GM12878 (cell line): Measurements from ENCODE around the gene WDR72. TPM values are rescaled to one million over a fixed set of nuclear protein-coding genes. Genes with fewer than 3 reads are reported as not detected.

ENCODE experiments used
- ATAC-seq: fragments of 200-7000 bp; cut with Tn5 transposase; 3 replicates; pipeline ENCODE4 v1.9.1; 2020; ENCODE audit warnings: mild to moderate bottlenecking, moderate library complexity
- BruUV-seq: library from RNA; stranded (reverse); fragments of 400-500 nt; replicated peaks from 2 replicates; lab custom pipeline; 2021; lab: Mats Ljungman, UMichigan
- CTCF ChIA-PET: fragments of 300-600 bp; sonication (Branson Sonifier 250); formaldehyde crosslinking; extraction: SDS; loops from one replicate; lab custom pipeline; 2021; ENCODE audit warnings: inconsistent platforms; lab: Yijun Ruan, JAX
- POLR2A ChIA-PET: fragments of 350-600 bp; formaldehyde crosslinking; extraction: SDS; loops from one replicate; lab custom pipeline; 2021; ENCODE audit warnings: inconsistent platforms; lab: Charles Lee
- RAD21 ChIA-PET: fragments of 300-600 bp; sonication (Branson Sonifier 250); formaldehyde crosslinking; loops from one replicate; lab custom pipeline; 2023; ENCODE audit warnings: antibody characterized with exemption; ENCODE audit not compliant: unreplicated experiment; lab: Charles Lee
- SMC1A ChIA-PET: fragments of 300-600 bp; sonication (Branson Sonifier 250); formaldehyde crosslinking; loops from one replicate; lab custom pipeline; 2023; ENCODE audit not compliant: unreplicated experiment, uncharacterized antibody; lab: Charles Lee
- DNase-seq: peaks from one replicate; pipeline ENCODE4 v3.0.0-alpha.2; 2011; ENCODE audit warnings: low read depth, low spot score
- FAIRE-seq: peaks from 3 replicates; lab custom pipeline; 2011; peaks lifted over from hg19 to GRCh38; lab: Jason Lieb, UNC
- H2AFZ ChIP-seq: 2 replicates; pipeline ENCODE4 v1.6.0; 2011; ENCODE audit warnings: low read depth, low read length, control low read depth; ENCODE audit not compliant: control insufficient read depth
- H3K27ac ChIP-seq: 2 replicates; pipeline ENCODE4 v1.5.1; 2011; ENCODE audit warnings: control low read depth; ENCODE audit not compliant: control insufficient read depth, insufficient read depth
- H3K27me3 ChIP-seq, 2 experiments: replicated peaks in 1 of 2; 2 replicates each; pipeline versions ENCODE4 v1.6.0 to v1.6.1; 2011; ENCODE audit warnings: low read length in 1 of 2; ENCODE audit not compliant: control insufficient read depth in 2 of 2, insufficient read depth in 2 of 2
- H3K36me3 ChIP-seq, 2 experiments: 2 replicates each; pipeline ENCODE4 v1.5.1; 2011; ENCODE audit warnings: low read length in 1 of 2; ENCODE audit not compliant: control insufficient read depth in 2 of 2, insufficient read depth in 2 of 2
- H3K4me1 ChIP-seq: 2 replicates; pipeline ENCODE4 v1.6.1; 2011; ENCODE audit warnings: mild to moderate bottlenecking, low read length, moderate library complexity, mixed read lengths; ENCODE audit not compliant: control insufficient read depth, insufficient read depth
- H3K4me2 ChIP-seq: 2 replicates; pipeline ENCODE4 v1.6.0; 2011; ENCODE audit warnings: control low read depth; ENCODE audit not compliant: control insufficient read depth, insufficient read depth
- H3K4me3 ChIP-seq: fragments of 200-600 bp; sonication (generic); 2 replicates; pipeline ENCODE4 v1.5.1; 2016
- H3K79me2 ChIP-seq: 2 replicates; pipeline ENCODE4 v1.6.0; 2011; ENCODE audit warnings: low read length; ENCODE audit not compliant: control insufficient read depth, insufficient read depth
- H3K9ac ChIP-seq: 2 replicates; pipeline ENCODE4 v1.8.0; 2011; ENCODE audit warnings: low read length, control low read depth, mixed read lengths; ENCODE audit not compliant: control insufficient read depth, insufficient read depth
- H3K9me3 ChIP-seq: replicated peaks from 3 replicates; pipeline ENCODE4 v1.5.1; 2011; ENCODE audit warnings: mild to moderate bottlenecking, low read length; ENCODE audit not compliant: control insufficient read depth, insufficient read depth
- H4K20me1 ChIP-seq: 2 replicates; pipeline ENCODE4 v1.6.0; 2011; ENCODE audit not compliant: control insufficient read depth, insufficient read depth
- CBX5 ChIP-seq: sonication (generic); IDR thresholded peaks from 2 replicates; pipeline ENCODE4 v1.6.1; 2016; ENCODE audit warnings: low read depth, moderate library complexity, mild to moderate bottlenecking, inconsistent platforms
- GABPA ChIP-seq: IDR thresholded peaks from 2 replicates; pipeline ENCODE4 v1.6.1; 2014; ENCODE audit warnings: antibody characterized with exemption, low read depth, mild to moderate bottlenecking, inconsistent platforms
- MEF2A ChIP-seq: IDR thresholded peaks from 2 replicates; pipeline ENCODE4 v1.6.1; 2011; ENCODE audit warnings: low read depth, mild to moderate bottlenecking, low read length, moderate library complexity; ENCODE audit not compliant: insufficient read depth
- NR2F1 ChIP-seq: fragments of 450-650 bp; conservative IDR thresholded peaks from 2 replicates; pipeline ENCODE4 v1.6.1; 2017; ENCODE audit warnings: mild to moderate bottlenecking
- YBX1 ChIP-seq: fragments of 450-650 bp; IDR thresholded peaks from 2 replicates; pipeline ENCODE4 v1.6.1; 2016; ENCODE audit warnings: antibody characterized with exemption
- ZNF217 ChIP-seq: fragments of 450-650 bp; IDR thresholded peaks from 2 replicates; pipeline ENCODE4 v1.6.1; 2017; ENCODE audit warnings: antibody characterized with exemption, mild to moderate bottlenecking
- ZNF384 ChIP-seq: IDR thresholded peaks from 2 replicates; pipeline ENCODE4 v1.6.1; 2012; ENCODE audit warnings: low read depth, mild to moderate bottlenecking, low read length, improper control_type of control experiment, borderline replicate concordance
- WGBS: methylation state at CpG from one replicate; pipeline ENCODE4 v1.1.6; 2016; ENCODE audit warnings: low lambda C conversion rate; ENCODE audit not compliant: insufficient replicate concordance, insufficient coverage; ENCODE audit errors: missing lambda C conversion rate; 5-methylcytosine and 5-hydroxymethylcytosine counted together
- in situ Hi-C: fragments of 300-500 bp; cut with MboI; formaldehyde crosslinking; loops from 9 replicates; pipeline ENCODE4 v1.14.3; 2018; ENCODE audit warnings: mixed read lengths
- intact Hi-C: fragments of 100-400 bp; cut with micrococcal nuclease; formaldehyde crosslinking; loops from one replicate; pipeline ENCODE4 v1.14.2; 2022; ENCODE audit not compliant: unreplicated experiment
- polyA plus RNA-seq, 11 experiments: library from polyadenylated mRNA; depleted of rRNA in 4 of 11; unstranded in 6 of 11; stranded (reverse) in 5 of 11; fragments of >200 nt; fragmentation: Nextera tagmentation in 4 of 11; fragmentation: Illumina TruSeq in 1 of 11; extraction: Ambion mirVana in 4 of 11; extraction: Trizol in 1 of 11; gene quantifications; 1 replicate in 1 of 11; 2 replicates in 10 of 11; pipeline versions ENCODE4 v1.2.1 to v1.2.3, GENCODE V29; 2011 to 2016; ENCODE audit warnings: inconsistent platforms in 2 of 11, missing spikeins in 2 of 11, low read depth in 1 of 11
- total RNA-seq, 4 experiments: library from RNA; depleted of rRNA in 3 of 4; stranded (reverse); fragments of >200 nt in 3 of 4; fragmentation: Illumina TruSeq in 1 of 4; extraction: Trizol in 1 of 4; gene quantifications; 2 replicates each; pipeline versions ENCODE4 v1.2.1 to v1.2.3, GENCODE V29; 2013 to 2021
- TF ChIP-seq, protein P1 (sequence below): IDR thresholded peaks from 2 replicates; pipeline ENCODE4 v1.6.1; 2012; ENCODE audit warnings: low read depth, low read length, improper control_type of control experiment
- TF ChIP-seq, protein P2 (sequence below): fragments of 450-650 bp; formaldehyde crosslinking; IDR thresholded peaks from 2 replicates; pipeline ENCODE4 v1.4.0; 2020; ENCODE audit warnings: mild to moderate bottlenecking, moderate library complexity

The WDR72 gene
- total and polyA plus RNA-seq, 10 of the 15 experiments (the other 5 are each of a cell fraction or from before 2014, with no cell fraction given) = 0.03 TPM; not detected in 9

DNA sequence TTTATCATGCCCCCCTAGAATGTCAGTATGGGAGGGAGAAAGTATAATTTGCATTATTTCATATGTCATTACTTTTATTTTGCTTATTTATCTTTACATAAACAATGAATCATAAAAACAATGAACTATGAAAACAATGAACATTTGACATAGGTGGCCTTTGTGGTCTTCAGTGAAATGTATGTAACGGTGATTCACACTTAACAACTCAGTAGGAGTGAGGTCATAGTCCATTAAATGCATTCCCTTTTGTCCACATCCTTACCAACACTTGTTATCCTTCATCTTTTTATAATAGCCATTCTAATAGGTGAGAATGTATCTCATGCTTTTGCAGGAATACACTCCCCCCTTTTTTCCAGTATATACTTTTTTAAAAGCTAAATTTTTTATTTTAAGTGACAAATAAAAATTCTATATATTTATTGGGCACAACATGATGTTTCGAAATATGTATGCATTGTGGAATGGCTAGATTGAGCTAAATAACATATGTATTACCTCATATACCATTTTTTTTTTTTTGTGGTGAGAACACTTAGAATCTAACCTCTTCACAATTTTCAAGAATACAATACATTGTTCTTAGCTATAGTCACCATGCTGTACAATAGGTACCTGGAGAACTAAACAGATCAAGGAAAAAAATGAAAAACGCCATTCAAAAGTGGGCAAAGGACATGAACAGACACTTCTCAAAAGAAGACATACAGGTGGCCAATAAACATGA is 189.5 kb downstream of the WDR72 start (continued):
- TF ChIP-seq NR2F1 = no peak
- no peak for TF ChIP-seq YBX1
- no peak for TF ChIP-seq CBX5
- TF ChIP-seq, all 136 proteins: peak for 0

DNA sequence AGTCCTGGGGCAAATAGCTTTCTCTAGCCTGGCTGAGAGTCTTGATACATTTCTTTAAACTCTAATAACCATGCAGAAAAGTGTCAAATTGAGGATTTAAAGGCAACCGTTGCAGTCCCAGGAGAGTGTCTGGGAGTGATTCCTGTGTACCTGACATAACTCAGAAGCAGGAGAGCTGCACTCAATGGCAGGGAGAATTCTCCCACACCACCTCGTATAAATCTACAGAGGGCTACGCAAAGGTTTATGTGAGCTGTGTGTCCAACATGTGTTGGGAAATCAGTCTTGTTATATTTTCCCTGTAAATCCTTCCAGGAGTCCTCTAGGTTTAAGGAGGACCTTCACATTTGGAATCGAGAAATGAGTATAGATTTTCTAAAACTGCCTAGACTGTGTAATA is 192.6 kb downstream of the WDR72 start:
- H4K20me1 ChIP-seq = no peaks in the 10 kb centered on the region
- SMC1A ChIA-PET = no interaction called here
- no peaks in the 10 kb centered on the region for H3K4me1 ChIP-seq
- H3K9me3 ChIP-seq = no peaks in the 10 kb centered on the region
- CTCF ChIA-PET = interaction anchor here (0.8 kb wide), 1 partner anchor 788 kb away, joined by 4 read pairs; no protein-coding TSS in a partner anchor
- no peaks in the 10 kb centered on the region for H3K27me3 ChIP-seq
- no peaks in the 10 kb centered on the region for H3K36me3 ChIP-seq
- no peak overlapping the region for H2AFZ ChIP-seq
- H3K27ac ChIP-seq = no peak overlapping the region
- intact Hi-C loops = no loop called here
- BruUV-seq = no TSS peak
- H3K4me2 ChIP-seq = no peak overlapping the region
- WGBS = 27% methylated on average over 4 of the region's 4 CpGs
- DNase-seq = no peak
- no peak for FAIRE-seq
- H3K9ac ChIP-seq = no peak overlapping the region
- H3K79me2 ChIP-seq = no peaks in the 10 kb centered on the region
- RAD21 ChIA-PET = no interaction called here
- in situ Hi-C loops = no loop called here
- H3K4me3 ChIP-seq = no peak overlapping the region
- TF ChIP-seq MEF2A = no peak
- no peak for TF ChIP-seq ZNF217
- no peak for TF ChIP-seq GABPA
- TF ChIP-seq, protein P1, sequence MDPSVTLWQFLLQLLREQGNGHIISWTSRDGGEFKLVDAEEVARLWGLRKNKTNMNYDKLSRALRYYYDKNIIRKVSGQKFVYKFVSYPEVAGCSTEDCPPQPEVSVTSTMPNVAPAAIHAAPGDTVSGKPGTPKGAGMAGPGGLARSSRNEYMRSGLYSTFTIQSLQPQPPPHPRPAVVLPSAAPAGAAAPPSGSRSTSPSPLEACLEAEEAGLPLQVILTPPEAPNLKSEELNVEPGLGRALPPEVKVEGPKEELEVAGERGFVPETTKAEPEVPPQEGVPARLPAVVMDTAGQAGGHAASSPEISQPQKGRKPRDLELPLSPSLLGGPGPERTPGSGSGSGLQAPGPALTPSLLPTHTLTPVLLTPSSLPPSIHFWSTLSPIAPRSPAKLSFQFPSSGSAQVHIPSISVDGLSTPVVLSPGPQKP = no peak
- TF ChIP-seq ZNF384 = no peak
- TF ChIP-seq, protein P2, sequence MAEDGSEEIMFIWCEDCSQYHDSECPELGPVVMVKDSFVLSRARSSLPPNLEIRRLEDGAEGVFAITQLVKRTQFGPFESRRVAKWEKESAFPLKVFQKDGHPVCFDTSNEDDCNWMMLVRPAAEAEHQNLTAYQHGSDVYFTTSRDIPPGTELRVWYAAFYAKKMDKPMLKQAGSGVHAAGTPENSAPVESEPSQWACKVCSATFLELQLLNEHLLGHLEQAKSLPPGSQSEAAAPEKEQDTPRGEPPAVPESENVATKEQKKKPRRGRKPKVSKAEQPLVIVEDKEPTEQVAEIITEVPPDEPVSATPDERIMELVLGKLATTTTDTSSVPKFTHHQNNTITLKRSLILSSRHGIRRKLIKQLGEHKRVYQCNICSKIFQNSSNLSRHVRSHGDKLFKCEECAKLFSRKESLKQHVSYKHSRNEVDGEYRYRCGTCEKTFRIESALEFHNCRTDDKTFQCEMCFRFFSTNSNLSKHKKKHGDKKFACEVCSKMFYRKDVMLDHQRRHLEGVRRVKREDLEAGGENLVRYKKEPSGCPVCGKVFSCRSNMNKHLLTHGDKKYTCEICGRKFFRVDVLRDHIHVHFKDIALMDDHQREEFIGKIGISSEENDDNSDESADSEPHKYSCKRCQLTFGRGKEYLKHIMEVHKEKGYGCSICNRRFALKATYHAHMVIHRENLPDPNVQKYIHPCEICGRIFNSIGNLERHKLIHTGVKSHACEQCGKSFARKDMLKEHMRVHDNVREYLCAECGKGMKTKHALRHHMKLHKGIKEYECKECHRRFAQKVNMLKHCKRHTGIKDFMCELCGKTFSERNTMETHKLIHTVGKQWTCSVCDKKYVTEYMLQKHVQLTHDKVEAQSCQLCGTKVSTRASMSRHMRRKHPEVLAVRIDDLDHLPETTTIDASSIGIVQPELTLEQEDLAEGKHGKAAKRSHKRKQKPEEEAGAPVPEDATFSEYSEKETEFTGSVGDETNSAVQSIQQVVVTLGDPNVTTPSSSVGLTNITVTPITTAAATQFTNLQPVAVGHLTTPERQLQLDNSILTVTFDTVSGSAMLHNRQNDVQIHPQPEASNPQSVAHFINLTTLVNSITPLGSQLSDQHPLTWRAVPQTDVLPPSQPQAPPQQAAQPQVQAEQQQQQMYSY = no peak
- no peak for ATAC-seq
- POLR2A ChIA-PET = no interaction called here
